ENCODE data around the gene NOL4L.
A peak's percentile ranks its signal among the peaks of the same experiment; 100 is the strongest.

GRCh38 chr20:32528171-32528891, 56.8 kb downstream of the NOL4L start:
- no peak for TF ChIP-seq CTCF (optimal IDR thresholded peaks at IDR 0.05 in 1 of 3, IDR thresholded peaks at IDR 0.05 in 1 of 3, conservative IDR thresholded peaks at IDR 0.05 in 1 of 3; ENCODE audit: extremely low read depth in 1 of 3, insufficient read depth in 2 of 3, low read length in 3 of 3)
- TF ChIP-seq EZH2 (IDR thresholded peaks at IDR 0.05; ENCODE audit: low read length), result peak; percentile 67

Data from keratinocyte (primary cell).